ENCODE results near the gene CRACR2B.

DNA sequence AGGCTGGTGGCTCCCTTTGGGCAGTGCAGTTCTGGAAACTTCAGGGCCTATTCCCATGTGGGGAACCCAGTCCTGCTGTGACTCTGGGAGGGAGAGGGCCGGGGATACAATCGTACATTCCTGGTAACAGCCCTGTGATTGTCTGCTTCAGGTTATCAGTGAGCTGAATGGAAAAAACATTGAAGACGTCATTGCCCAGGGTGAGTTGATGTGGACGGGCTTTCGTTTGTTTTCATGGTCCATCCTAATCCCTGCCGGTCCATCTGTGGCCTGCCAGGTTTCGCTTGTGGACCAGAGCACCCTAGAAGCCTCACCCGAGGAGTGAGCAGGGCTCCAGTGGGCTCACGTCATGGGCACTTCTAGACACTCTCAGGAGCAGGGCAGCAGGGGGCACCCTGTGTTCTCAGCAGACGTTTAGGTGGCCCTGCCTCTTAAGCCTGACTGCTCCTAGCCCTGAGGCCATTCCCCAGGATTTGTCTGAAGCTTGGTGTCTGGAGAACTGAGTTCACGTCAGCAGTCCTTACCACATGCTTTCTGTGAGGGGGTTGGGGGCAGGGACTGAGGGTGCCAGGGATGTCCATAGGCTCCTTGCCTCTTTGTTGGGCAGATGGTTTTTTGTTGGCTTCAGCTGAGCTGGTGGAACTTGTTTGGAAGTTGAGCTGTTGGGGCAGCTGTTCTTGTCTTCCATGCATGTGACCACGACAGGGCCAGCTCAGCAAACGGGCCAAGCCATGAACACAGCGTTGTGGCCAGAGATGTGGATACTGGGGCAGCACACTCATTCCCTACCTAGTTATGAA is 16.1 kb upstream of the CRACR2B start:
- TF ChIP-seq CTCF (IDR thresholded peaks at IDR 0.05) (no peak), POLR2A (IDR thresholded peaks at IDR 0.05) (no peak)
